Measurements from ENCODE around the gene FFAR1. TPM values are rescaled to one million over a fixed set of nuclear protein-coding genes. Genes with fewer than 3 reads are reported as not detected.
A peak's percentile ranks its signal among the peaks of the same experiment; 100 is the strongest.

The FFAR1 gene
- total RNA-seq, 2 experiments from 2014 or later = 9.8 to 11.4 TPM

- peak overlapping the region; percentile 96 for H3K27ac ChIP-seq (ENCODE audit: low read depth, low read length, poor library complexity, severe bottlenecking)
- peaks cover 68% of the 10 kb centered on the region for H3K4me1 ChIP-seq (ENCODE audit: insufficient read depth, low read length, poor library complexity, severe bottlenecking)
- no peak overlapping the region for H2AFZ ChIP-seq (ENCODE audit: low read length)
- H3K79me2 ChIP-seq (ENCODE audit: insufficient read depth, low read depth, low read length) = no peaks in the 10 kb centered on the region
- no peaks in the 10 kb centered on the region; the same call in none of the 2 replicates for H4K20me1 ChIP-seq (ENCODE audit: insufficient read depth, low read length)
- POLR2A ChIA-PET = interaction anchor here (1.0 kb wide), 1 partner anchor 11 kb away, joined by 3 read pairs; no protein-coding TSS in a partner anchor
- intact Hi-C loops (cut with micrococcal nuclease; ENCODE audit: unreplicated experiment) = no loop called here
- peaks cover 98% of the 10 kb centered on the region for H3K36me3 ChIP-seq (ENCODE audit: insufficient read depth, low read length)
- H3K9me2 ChIP-seq (ENCODE audit: insufficient read depth, low read length) = no peaks in the 10 kb centered on the region
- DNase-seq (ENCODE audit: low spot score) = no peak
- 0 out of 2 replicates have a peak, but pooled peaks cover 4% of the 10 kb centered on the region for H3K9me3 ChIP-seq (ENCODE audit: low read length)
- CTCF ChIA-PET (ENCODE audit: unreplicated experiment) = no interaction called here
- TF ChIP-seq CTCF (conservative IDR thresholded peaks at IDR 0.05; ENCODE audit: low read length) = no peak
- TF ChIP-seq EZH2phosphoT487 (IDR thresholded peaks at IDR 0.05; ENCODE audit: borderline replicate concordance, low read depth, low read length) = no peak
- H3K4me3 ChIP-seq (ENCODE audit: low read depth, low read length, poor library complexity, severe bottlenecking) = no peak overlapping the region
- peak overlapping the region; percentile 16; the same call in 1 of the 2 replicates for H3K4me2 ChIP-seq (ENCODE audit: low read length)
- no TSS peak for BruUV-seq (replicated peaks)
Observed at GRCh38 chr19:35344511-35345031, 3.1 kb upstream of the FFAR1 start.

DNA sequence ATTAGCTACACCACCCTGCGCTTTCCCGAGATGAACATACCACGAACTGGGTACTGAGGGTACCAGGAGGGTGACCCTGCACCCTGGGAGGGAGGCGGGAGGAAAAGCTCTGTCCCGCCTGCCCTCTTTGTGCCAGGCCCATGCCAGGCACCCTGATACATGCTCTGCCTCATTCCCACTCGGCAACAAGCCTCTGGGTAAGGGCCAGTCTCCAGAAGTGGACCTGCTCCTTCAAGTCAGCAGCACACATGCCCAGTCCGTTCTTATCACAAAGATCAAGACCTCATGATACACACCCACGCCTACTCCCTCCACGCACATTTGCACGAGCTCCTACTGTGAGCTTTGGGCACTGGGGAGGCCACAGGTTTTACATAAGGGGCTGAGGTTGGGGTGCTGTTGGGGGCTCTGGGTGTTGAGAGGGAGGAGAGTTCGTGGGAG lies 2.0 kb upstream of the FFAR1 start:
- H3K9me3 ChIP-seq (ENCODE audit: low read length) = 0 out of 2 replicates have a peak, but pooled peaks cover 4% of the 10 kb centered on the region
- H2AFZ ChIP-seq (ENCODE audit: low read length) = no peak overlapping the region
- H3K9me2 ChIP-seq (ENCODE audit: insufficient read depth, low read length) = no peaks in the 10 kb centered on the region
- intact Hi-C loops (cut with micrococcal nuclease; ENCODE audit: unreplicated experiment) = loop anchor here (2.0 kb wide), 1 partner anchor 77 kb away; the partner anchor contains the start of gene USF2
- POLR2A ChIA-PET = interaction anchor here (0.6 kb wide), 1 partner anchor 23 kb away, joined by 4 read pairs; no protein-coding TSS in a partner anchor
- H3K36me3 ChIP-seq (ENCODE audit: insufficient read depth, low read length) = peaks cover 87% of the 10 kb centered on the region
- peak overlapping the region; percentile 70 for H3K4me2 ChIP-seq (ENCODE audit: low read length)
- TF ChIP-seq CTCF (conservative IDR thresholded peaks at IDR 0.05; ENCODE audit: low read length) = no peak
- no peak for TF ChIP-seq EZH2phosphoT487 (IDR thresholded peaks at IDR 0.05; ENCODE audit: borderline replicate concordance, low read depth, low read length)
- no peak overlapping the region for H3K4me3 ChIP-seq (ENCODE audit: low read depth, low read length, poor library complexity, severe bottlenecking)
- peak overlapping the region; percentile 96 for H3K27ac ChIP-seq (ENCODE audit: low read depth, low read length, poor library complexity, severe bottlenecking)
- no TSS peak for BruUV-seq (replicated peaks)
- no peak for DNase-seq (ENCODE audit: low spot score)
- H3K79me2 ChIP-seq (ENCODE audit: insufficient read depth, low read depth, low read length) = no peaks in the 10 kb centered on the region
- CTCF ChIA-PET (ENCODE audit: unreplicated experiment) = no interaction called here
- H3K4me1 ChIP-seq (ENCODE audit: insufficient read depth, low read length, poor library complexity, severe bottlenecking) = peaks cover 79% of the 10 kb centered on the region
- H4K20me1 ChIP-seq (ENCODE audit: insufficient read depth, low read length) = no peaks in the 10 kb centered on the region; the same call in 1 of the 2 replicates
